ENCODE results near the gene KCNN3. TPM values are rescaled to one million over a fixed set of nuclear protein-coding genes. Genes with fewer than 3 reads are reported as not detected.

KCNN3 gene
- total RNA-seq, 1 experiment from 2014 or later: 0.73 TPM

DNA sequence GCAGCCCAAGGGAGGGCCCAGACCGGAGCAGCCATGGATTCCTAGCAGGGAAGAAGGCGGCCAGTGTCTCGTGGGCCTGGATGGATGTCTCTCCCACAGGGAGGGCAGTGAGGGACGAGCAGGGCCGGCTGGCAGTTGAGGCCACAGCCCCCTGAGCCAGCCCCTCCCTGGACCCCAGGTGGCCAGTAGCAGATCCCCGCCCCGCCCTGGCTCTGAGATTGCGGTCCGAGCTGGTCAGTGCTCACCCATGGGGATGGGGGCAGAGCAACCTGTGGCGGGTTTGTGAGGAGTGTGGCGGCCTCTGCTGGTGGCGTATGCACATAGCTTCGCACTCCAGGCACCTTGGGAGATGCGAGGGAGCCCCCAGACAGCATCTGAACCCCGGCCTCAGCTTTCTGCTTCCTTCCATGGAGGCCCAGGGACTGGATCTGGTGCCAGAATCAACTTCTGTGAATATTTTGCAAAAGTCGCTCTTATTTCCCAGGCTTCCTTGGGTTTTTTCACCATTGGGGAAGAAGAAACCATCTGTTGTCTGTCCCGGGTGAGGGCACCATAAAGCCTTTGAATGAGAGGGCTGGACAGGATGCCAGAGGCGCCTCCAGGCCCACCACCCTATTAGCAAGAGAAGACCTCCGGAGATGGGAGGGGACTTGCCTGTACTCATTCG lies 8.4 kb upstream of the KCNN3 start:
- Histone ChIP-seq H3K36me3 (ENCODE audit: insufficient read depth, low read length, poor library complexity, severe bottlenecking) (no peaks in the 10 kb centered on the region), H3K4me3 (ENCODE audit: low read depth, low read length, poor library complexity, severe bottlenecking) (no peak overlapping the region), H3K27me3 (replicated peaks; ENCODE audit: insufficient read depth, low read depth, low read length, poor library complexity) (no peaks in the 10 kb centered on the region), H3K27ac (ENCODE audit: low read depth, low read length, poor library complexity, severe bottlenecking) (no peak overlapping the region), H3K4me1 (ENCODE audit: insufficient read depth, low read length, poor library complexity, severe bottlenecking) (no peaks in the 10 kb centered on the region), H3K9me3 (ENCODE audit: low read depth, low read length, poor library complexity, severe bottlenecking) (no peaks in the 10 kb centered on the region)
- POLR2A ChIA-PET (ENCODE audit: low non-redundant PET): no interaction called here
- BruUV-seq (replicated peaks): no TSS peak
- intact Hi-C loops (cut with micrococcal nuclease; ENCODE audit: unreplicated experiment): loop anchor here (1.0 to 10.0 kb wide), 2 partner anchors 209 to 394 kb away; no protein-coding TSS in a partner anchor
- peak; percentile 71 for DNase-seq (ENCODE audit: low spot score)
- TF ChIP-seq CTCF (conservative IDR thresholded peaks at IDR 0.05; ENCODE audit: low read depth, low read length): peak; percentile 93
- no peak for TF ChIP-seq EZH2 (IDR thresholded peaks at IDR 0.05; ENCODE audit: borderline replicate concordance, low read depth, low read length, poor library complexity, severe bottlenecking)
- CTCF ChIA-PET: interaction anchor here (0.7 to 1.2 kb wide), 9 partner anchors 9 to 657 kb away, joined by 3 to 14 read pairs (median 3); partner anchors contain the start of genes CHRNB2 and KCNN3

GRCh38 chr1:154877370-154877974 lies 7.4 kb upstream of the KCNN3 start:
- ChIA-PET POLR2A (ENCODE audit: low non-redundant PET) (no interaction called here), CTCF (no interaction called here)
- no TSS peak for BruUV-seq (replicated peaks)
- Histone ChIP-seq H3K4me3 (ENCODE audit: low read depth, low read length, poor library complexity, severe bottlenecking) (no peak overlapping the region), H3K4me1 (ENCODE audit: insufficient read depth, low read length, poor library complexity, severe bottlenecking) (no peaks in the 10 kb centered on the region), H3K27ac (ENCODE audit: low read depth, low read length, poor library complexity, severe bottlenecking) (no peak overlapping the region), H3K27me3 (replicated peaks; ENCODE audit: insufficient read depth, low read depth, low read length, poor library complexity) (no peaks in the 10 kb centered on the region), H3K9me3 (ENCODE audit: low read depth, low read length, poor library complexity, severe bottlenecking) (no peaks in the 10 kb centered on the region), H3K36me3 (ENCODE audit: insufficient read depth, low read length, poor library complexity, severe bottlenecking) (no peaks in the 10 kb centered on the region)
- intact Hi-C loops (cut with micrococcal nuclease; ENCODE audit: unreplicated experiment): loop anchor here (10.0 kb wide), 1 partner anchor 393 kb away; no protein-coding TSS in a partner anchor
- TF ChIP-seq EZH2 (IDR thresholded peaks at IDR 0.05; ENCODE audit: borderline replicate concordance, low read depth, low read length, poor library complexity, severe bottlenecking) (no peak), CTCF (conservative IDR thresholded peaks at IDR 0.05; ENCODE audit: low read depth, low read length) (no peak)
- no peak for DNase-seq (ENCODE audit: low spot score)

DNA sequence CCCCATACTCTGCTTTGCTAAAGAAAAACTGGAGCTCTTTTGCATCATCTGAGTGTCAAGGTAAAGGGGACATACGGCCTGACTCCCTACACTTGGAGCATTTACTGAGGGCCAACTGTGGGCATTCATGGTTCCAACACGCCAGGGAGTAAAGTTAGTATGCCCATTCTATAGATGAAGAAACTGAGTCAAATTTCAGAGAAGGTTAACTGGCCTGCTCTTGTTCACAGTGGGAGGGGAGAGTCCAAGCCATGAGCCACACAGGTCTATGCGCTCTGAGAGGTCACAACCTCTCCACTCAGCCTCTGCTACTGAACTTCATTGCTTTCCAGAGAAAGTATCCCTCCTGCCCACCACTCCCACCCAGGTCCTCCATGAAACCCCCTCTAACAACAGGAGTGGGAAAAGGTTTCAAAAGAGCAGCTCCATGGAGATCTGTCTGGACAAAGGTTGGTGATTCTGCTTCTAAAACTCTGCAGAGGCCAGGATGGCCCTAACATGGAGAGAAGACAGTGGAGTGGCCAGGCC lies 6.8 kb upstream of the KCNN3 start:
- POLR2A ChIA-PET (ENCODE audit: low non-redundant PET): no interaction called here
- no peak for DNase-seq (ENCODE audit: low spot score)

More for the DNA sequence above, 6.8 kb upstream of the KCNN3 start:
- Histone ChIP-seq H3K36me3 (ENCODE audit: insufficient read depth, low read length, poor library complexity, severe bottlenecking) (no peaks in the 10 kb centered on the region), H3K4me3 (ENCODE audit: low read depth, low read length, poor library complexity, severe bottlenecking) (no peak overlapping the region), H3K4me1 (ENCODE audit: insufficient read depth, low read length, poor library complexity, severe bottlenecking) (no peaks in the 10 kb centered on the region), H3K9me3 (ENCODE audit: low read depth, low read length, poor library complexity, severe bottlenecking) (no peaks in the 10 kb centered on the region), H3K27me3 (replicated peaks; ENCODE audit: insufficient read depth, low read depth, low read length, poor library complexity) (no peaks in the 10 kb centered on the region), H3K27ac (ENCODE audit: low read depth, low read length, poor library complexity, severe bottlenecking) (no peak overlapping the region)
- TF ChIP-seq EZH2 (IDR thresholded peaks at IDR 0.05; ENCODE audit: borderline replicate concordance, low read depth, low read length, poor library complexity, severe bottlenecking) (no peak), CTCF (conservative IDR thresholded peaks at IDR 0.05; ENCODE audit: low read depth, low read length) (no peak)
- CTCF ChIA-PET: interaction anchor here (0.7 kb wide), 1 partner anchor 205 kb away, joined by 3 read pairs; no protein-coding TSS in a partner anchor
- BruUV-seq (replicated peaks): no TSS peak
- intact Hi-C loops (cut with micrococcal nuclease; ENCODE audit: unreplicated experiment): loop anchor here (10.0 kb wide), 1 partner anchor 392 kb away; no protein-coding TSS in a partner anchor
